Central memory CD8-positive, alpha-beta T cell (primary cell): ENCODE results near the gene OLIG3.

Experiments
- ATAC-seq: fragments of 150-1000 bp; cut with Tn5 transposase; replicated peaks from 2 replicates; pipeline ENCODE4 v1.10.0; 2022; ENCODE audit warnings: mild to moderate bottlenecking, moderate FRiP score, moderate number of reproducible peaks; ENCODE audit not compliant: poor library complexity, severe bottlenecking; ENCODE audit errors: extremely low read depth
- DNase-seq, 2 donors: peaks; one replicate each; pipeline ENCODE4 v3.0.0; 2021; ENCODE audit warnings: low spot score in 2 of 2
- H3K27ac Mint-ChIP-seq: one replicate; pipeline ENCODE4 v1.8.0; 2022; ENCODE audit warnings: low read depth, mild to moderate bottlenecking, moderate library complexity, mixed read lengths
- H3K27me3 Mint-ChIP-seq: one replicate; pipeline ENCODE4 v1.8.0; 2022; ENCODE audit warnings: mixed read lengths
- H3K36me3 Mint-ChIP-seq: one replicate; pipeline ENCODE4 v1.8.0; 2022; ENCODE audit warnings: mild to moderate bottlenecking, moderate library complexity, mixed read lengths; ENCODE audit not compliant: insufficient read depth
- H3K4me1 Mint-ChIP-seq: one replicate; pipeline ENCODE4 v1.8.0; 2022; ENCODE audit warnings: mixed read lengths
- H3K4me3 Mint-ChIP-seq: one replicate; pipeline ENCODE4 v1.8.0; 2022; ENCODE audit warnings: mild to moderate bottlenecking, moderate library complexity, mixed read lengths
- H3K9me3 Mint-ChIP-seq: one replicate; pipeline ENCODE4 v1.8.0; 2022; ENCODE audit warnings: mixed read lengths

OLIG3 gene

DNA sequence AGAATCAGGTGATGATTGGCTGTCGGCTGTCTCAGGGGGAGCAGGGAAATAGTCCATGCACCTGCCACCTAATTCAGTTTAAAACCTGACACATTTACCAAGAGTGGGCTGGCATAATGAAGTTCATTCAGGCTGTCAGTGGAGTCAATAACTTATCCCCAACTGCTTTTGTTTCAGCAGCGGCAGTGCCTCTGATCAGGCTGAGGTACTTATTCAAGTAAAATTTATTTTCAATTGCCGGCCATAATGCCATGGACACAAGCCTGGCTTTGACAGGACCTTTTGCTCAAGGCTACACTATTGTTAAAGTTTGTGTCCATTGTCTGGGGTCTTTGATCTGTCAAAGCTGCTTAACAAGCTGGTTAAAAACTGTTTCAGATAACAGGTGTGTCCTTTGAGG, 20.6 kb downstream of the OLIG3 start:
- no peak overlapping the region for H3K4me3 Mint-ChIP-seq
- ATAC-seq (no peak), DNase-seq (no peak)
- no peaks in the 10 kb centered on the region for H3K4me1 Mint-ChIP-seq
- H3K27ac Mint-ChIP-seq, result no peak overlapping the region
- H3K27me3 Mint-ChIP-seq, result peaks cover 16% of the 10 kb centered on the region
- no peaks in the 10 kb centered on the region for H3K36me3 Mint-ChIP-seq
- no peaks in the 10 kb centered on the region for H3K9me3 Mint-ChIP-seq

DNA sequence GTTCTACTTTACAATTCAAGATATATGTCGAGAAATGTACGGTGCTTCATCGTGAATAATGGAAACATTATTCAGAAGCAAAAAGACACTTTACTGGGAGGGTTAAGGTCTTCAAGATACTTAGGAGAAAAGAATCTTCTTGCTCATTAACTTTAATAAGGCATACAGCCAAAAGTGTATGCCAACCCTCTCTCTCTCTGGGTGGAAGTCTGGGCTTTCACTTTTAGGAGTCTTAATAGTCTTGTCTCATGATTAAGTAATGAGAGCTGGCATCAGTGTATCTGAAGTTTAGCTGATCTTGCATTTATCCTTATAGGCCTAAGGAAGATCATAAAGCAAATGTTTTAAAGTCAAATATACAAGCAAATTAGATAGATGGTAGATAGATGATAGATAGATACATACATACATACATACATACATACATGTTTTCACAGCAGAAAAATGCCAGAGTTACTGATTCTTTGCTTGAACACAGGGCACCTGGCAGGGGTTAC, 21.5 kb downstream of the OLIG3 start:
- Mint-ChIP-seq H3K36me3 (no peaks in the 10 kb centered on the region), H3K27ac (no peak overlapping the region), H3K4me1 (no peaks in the 10 kb centered on the region), H3K27me3 (peaks cover 16% of the 10 kb centered on the region), H3K9me3 (no peaks in the 10 kb centered on the region), H3K4me3 (no peak overlapping the region)
- ATAC-seq (no peak), DNase-seq (no peak)

DNA sequence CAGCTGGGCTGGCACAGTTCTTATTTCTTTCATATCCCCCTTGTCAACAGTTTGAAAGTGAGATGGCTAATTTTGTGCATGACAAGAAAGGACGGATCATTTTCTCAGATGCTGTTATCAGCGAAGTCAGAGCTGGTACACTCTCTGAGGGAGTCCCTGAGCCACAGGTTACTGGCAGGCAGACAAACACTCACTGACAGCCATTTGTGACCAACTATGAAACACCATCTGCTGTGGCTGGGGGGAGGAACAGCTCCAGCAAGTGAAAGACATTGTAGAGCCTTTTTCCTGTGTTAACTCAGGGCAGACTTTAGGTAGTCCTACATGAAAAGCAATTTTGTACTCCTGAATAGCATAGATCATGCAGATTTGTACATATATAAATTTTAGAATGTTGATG, 22.2 kb downstream of the OLIG3 start:
- H3K27ac Mint-ChIP-seq, result no peak overlapping the region
- peaks cover 16% of the 10 kb centered on the region for H3K27me3 Mint-ChIP-seq
- no peak overlapping the region for H3K4me3 Mint-ChIP-seq
- H3K36me3 Mint-ChIP-seq, result no peaks in the 10 kb centered on the region
- no peaks in the 10 kb centered on the region for H3K4me1 Mint-ChIP-seq
- H3K9me3 Mint-ChIP-seq, result no peaks in the 10 kb centered on the region
- DNase-seq (no peak), ATAC-seq (no peak)

DNA sequence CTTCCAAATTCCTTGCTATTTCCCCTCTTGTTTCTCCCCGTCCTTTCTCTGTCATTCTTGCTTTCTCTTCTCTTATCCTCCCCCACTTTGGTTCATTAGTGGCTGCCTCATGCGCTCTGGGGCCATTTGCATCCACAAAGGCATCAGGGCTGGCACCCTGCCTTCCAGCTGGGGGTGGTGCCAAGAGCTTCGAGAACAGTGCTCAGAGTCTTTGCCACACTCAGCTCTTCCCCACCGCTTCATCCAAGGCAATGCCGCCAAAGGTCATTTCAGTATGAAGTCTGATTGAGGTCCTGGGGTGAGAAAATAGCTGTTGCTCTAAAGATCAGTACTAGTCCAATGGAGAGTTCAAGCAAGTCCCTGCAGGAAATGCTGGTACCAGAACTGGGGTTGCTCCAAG, 22.7 kb downstream of the OLIG3 start:
- Mint-ChIP-seq H3K4me3 (no peak overlapping the region), H3K36me3 (no peaks in the 10 kb centered on the region), H3K27ac (no peak overlapping the region), H3K9me3 (no peaks in the 10 kb centered on the region), H3K4me1 (no peaks in the 10 kb centered on the region), H3K27me3 (peaks cover 16% of the 10 kb centered on the region)
- ATAC-seq (no peak), DNase-seq (no peak)

DNA sequence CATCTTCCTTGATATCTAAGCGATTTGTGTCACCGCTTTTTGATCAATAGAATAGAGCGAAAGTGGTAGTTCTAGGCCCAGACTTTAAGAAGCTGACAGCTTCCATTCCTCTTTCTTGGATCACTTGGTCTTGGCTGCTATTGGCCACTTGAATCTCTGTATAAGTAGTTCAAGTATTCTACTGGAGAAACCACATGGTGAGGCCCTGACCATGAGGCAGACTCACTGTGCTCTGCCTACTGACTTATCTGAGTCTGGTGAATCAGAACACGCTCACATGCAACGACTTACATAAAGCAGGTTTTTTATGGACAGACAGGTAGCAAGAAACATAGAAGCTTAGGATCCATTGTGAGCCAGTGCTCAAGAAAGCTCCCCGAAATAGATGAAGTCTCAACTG, 27.0 kb downstream of the OLIG3 start:
- DNase-seq, result no peak
- no peak overlapping the region for H3K27ac Mint-ChIP-seq
- no peak for ATAC-seq
- no peak overlapping the region for H3K4me3 Mint-ChIP-seq
- no peaks in the 10 kb centered on the region for H3K36me3 Mint-ChIP-seq
- H3K9me3 Mint-ChIP-seq, result no peaks in the 10 kb centered on the region
- H3K4me1 Mint-ChIP-seq, result no peaks in the 10 kb centered on the region
- H3K27me3 Mint-ChIP-seq, result peaks cover 13% of the 10 kb centered on the region

DNA sequence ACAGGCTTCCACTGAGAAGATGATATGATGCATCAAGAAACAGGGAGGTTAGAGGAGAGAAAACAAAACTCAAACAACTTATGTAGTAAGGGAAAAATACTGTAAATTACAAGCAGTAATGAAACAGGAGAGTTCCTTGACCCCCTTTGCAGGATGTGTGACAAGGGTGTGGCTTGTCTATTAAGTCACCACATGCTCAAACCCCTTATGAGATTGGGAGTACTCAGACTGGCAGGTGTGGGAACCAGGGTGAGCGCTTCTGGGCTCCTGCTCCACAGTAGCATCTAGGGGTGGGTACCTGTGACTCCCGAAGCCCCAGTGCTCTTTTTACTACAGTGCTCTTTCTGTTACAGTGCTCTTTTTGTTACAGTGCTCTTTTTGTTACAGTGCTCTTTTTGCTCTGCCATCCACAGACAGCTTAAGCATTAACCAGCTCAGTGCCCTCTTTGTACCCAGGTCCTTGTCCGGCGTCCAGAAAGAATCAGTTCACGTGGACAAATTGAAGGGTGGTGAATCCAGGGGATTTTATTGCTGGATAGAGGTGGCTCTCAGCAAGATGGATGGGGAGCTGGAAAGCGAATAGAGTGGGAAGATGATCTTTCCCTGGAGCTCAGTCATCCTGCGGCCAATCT, 28.7 kb downstream of the OLIG3 start:
- H3K4me1 Mint-ChIP-seq, result no peaks in the 10 kb centered on the region
- ATAC-seq (no peak), DNase-seq (no peak)
- no peaks in the 10 kb centered on the region for H3K9me3 Mint-ChIP-seq
- no peaks in the 10 kb centered on the region for H3K36me3 Mint-ChIP-seq
- H3K27ac Mint-ChIP-seq, result no peak overlapping the region
- H3K4me3 Mint-ChIP-seq, result no peak overlapping the region
- peaks cover 13% of the 10 kb centered on the region for H3K27me3 Mint-ChIP-seq

DNA sequence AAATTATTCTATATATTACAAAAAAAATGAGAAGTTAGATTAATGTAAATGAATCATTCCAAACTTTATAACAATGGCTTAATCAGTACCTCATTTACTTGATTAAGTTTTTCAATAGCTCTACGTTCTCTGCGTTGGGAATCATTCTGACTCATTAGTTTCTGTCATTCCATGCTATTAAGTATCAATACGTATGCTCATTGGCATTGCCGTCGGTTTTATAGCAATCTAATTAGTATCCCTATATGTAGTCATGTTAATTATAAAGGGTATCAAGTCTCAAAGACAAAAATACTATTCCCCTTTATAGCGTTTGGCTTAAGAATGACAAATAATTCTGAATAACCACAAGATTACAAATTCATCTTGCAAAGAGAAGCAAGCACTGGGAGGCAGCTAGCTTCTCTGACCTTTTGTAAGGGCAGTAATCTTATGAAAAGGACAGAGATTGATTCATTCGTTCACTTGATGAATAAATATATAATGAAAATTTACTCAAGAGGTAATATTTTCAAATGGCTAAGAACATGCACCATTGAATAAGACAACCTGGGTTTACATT, 41.8 kb downstream of the OLIG3 start:
- H3K4me3 Mint-ChIP-seq, result no peak overlapping the region
- ATAC-seq (no peak), DNase-seq (no peak)
- H3K27me3 Mint-ChIP-seq, result peaks cover 36% of the 10 kb centered on the region
- H3K36me3 Mint-ChIP-seq, result peaks cover 1% of the 10 kb centered on the region
- no peak overlapping the region for H3K27ac Mint-ChIP-seq
- no peaks in the 10 kb centered on the region for H3K9me3 Mint-ChIP-seq
- H3K4me1 Mint-ChIP-seq, result no peaks in the 10 kb centered on the region

DNA sequence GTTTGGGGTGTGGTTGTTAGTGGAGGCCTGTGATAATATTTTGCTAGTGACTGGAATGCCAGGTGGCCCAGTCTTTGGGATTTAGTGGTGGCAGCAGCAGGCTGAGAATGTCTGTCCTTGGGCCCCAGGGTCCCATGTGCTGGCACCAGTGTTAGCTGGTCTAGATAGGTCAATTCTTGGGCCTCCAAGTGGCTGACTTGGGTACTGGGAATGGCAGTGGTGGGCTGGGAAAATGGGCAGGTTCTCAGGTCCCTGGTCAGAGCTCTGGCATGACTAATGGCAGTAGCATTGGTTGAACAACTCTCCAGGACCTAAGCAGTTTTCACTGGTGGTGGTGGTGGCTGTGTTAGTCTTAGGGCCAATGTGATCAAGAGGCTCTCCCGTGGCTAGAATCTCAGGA, 50.3 kb downstream of the OLIG3 start:
- H3K4me3 Mint-ChIP-seq, result no peak overlapping the region
- peaks cover 6% of the 10 kb centered on the region for H3K4me1 Mint-ChIP-seq
- H3K36me3 Mint-ChIP-seq, result no peaks in the 10 kb centered on the region
- H3K27ac Mint-ChIP-seq, result no peak overlapping the region
- no peaks in the 10 kb centered on the region for H3K9me3 Mint-ChIP-seq
- no peaks in the 10 kb centered on the region for H3K27me3 Mint-ChIP-seq
- ATAC-seq, result no peak
- no peak for DNase-seq
